GM18870 (cell line): ENCODE measurements around the gene ADARB1.

Source experiments
- ATAC-seq: cut with Tn5 transposase; IDR thresholded peaks from one replicate; pipeline ENCODE4 v1.9.1; 2021; ENCODE audit warnings: moderate library complexity; ENCODE audit not compliant: unreplicated experiment

The ADARB1 gene

DNA sequence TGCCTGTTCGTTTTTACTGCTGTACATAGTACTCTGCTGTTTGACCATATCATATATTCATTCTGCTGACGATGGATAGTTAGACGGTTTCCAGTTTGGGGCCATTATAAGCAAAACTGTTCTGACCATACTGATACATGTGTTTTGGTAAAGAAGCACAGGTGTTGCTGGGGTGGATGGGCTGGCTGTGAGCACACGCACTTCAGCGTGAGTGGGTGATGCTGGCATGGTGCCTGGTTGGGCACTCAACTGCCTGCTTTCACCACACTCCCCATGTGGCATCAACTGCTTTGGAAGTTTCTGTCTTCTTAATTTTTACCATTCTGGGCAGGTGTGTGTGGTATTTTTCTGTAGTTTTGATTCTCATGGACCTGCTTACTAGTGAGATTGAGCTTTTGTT, 37.3 kb downstream of the ADARB1 start:
- ATAC-seq, result no peak

DNA sequence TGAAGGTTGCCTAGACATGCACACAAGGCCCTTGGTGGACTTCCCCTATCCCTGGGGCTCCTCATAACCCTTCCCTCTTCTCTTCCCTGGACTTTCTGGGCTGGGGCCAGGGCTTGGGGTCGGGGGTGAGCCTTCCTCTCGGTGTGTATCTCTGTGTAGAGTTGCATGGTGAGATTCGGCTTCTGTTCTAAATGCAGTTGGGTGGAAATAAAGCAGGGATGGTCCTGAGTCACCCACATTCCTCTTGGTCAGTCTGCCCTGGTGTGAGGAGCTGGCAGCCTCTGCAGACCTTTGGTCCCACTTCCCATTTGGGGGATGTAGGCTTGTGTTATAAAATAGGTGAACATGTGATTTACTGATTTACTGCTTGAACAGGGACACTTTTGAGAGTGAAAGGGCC, 38.0 kb downstream of the ADARB1 start:
- no peak for ATAC-seq

DNA sequence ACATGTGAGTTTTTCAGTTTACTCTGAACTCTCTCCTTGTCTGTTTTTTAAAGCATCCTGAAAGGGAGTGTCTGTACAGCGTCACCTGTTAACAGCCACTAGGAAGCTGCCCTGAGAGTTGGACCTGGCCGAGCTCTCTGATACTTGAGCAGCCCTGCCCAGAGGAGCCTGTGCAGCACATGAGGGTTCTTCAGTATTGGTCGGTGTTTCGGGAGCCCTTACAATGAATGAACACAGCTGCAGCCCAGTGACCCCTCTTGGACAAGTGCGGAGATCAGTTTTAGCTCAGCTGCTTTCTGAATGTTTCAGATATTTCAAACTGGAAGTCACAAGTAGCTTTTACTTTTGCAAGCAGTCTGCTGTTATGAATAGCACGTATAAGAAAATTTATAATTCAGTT, 39.2 kb downstream of the ADARB1 start:
- no peak for ATAC-seq

DNA sequence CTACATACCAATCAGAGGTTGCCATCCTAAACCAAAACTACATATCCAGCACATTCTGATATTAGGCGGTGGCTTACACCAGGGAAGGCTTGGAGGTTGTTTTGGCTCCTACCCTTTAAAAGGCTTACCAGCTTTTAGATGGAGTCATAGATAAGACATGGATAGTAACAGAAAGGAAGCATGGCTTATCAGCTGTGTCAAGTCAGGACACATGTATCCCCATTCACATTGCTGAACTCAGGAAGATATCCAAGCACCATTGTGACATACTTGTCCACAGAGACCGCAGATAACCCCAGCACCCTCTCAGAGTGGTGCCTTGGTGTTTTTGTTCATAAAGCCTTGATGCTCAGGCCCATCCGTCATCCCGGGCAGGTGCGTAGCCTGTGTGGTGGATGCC, 39.7 kb downstream of the ADARB1 start:
- no peak for ATAC-seq

DNA sequence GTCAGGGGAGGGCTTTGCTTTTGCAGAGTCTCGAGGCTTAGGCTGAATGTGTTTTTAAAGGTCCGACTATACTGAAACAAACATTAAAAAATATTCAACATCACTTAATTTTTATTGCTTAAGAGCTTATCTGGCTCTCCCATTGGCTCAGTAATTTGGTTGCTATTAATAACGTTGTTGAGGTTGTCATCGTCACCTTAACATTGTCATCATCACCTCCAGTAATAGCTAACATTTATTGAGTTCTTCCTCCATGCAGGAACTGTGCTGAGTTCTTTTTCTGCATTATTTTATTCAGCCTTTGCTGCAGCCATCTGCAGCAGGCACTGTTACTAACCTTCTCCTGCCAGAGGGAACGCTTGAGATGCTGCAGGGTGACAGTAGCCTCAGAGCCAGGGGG, 40.1 kb downstream of the ADARB1 start:
- ATAC-seq, result no peak

DNA sequence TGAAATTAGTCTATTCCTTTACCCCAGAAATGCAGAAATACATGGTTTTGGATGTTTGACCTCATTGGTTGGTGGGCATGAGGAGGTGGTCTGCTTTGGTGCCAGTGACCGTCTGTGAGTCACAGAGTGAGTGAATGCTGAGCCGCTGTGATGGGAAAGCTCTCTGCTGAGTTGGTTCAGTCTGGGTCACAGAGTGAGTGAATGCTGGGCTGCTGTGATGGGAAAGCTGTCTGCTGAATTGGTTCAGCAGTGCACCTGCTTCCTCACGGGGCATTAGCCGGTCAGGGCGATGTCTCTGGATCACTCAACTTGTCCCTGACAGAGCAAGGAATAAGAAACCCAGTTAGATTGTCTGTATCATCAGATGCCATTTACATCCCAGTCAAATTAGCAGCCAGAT, 40.8 kb downstream of the ADARB1 start:
- ATAC-seq, result no peak

DNA sequence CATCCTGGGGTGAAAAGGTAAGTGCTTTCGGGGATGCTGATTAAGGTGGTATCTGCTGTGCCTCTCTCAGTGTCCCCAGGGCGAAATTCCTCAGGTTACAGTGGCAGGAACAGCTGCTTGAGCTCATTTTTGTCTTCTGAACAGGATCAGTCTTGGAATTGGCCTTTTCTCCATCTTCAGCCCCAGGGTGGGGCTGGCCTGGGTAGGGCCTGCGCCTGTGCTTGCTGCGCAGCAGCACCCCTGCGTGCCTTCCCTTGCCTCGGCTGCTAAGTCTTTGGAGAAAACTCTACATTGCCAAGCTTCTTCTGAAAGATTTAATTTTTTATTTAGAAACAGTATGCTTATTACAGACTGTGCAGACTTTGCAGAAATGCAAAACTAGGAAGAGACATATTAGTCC, 41.7 kb downstream of the ADARB1 start:
- no peak for ATAC-seq

DNA sequence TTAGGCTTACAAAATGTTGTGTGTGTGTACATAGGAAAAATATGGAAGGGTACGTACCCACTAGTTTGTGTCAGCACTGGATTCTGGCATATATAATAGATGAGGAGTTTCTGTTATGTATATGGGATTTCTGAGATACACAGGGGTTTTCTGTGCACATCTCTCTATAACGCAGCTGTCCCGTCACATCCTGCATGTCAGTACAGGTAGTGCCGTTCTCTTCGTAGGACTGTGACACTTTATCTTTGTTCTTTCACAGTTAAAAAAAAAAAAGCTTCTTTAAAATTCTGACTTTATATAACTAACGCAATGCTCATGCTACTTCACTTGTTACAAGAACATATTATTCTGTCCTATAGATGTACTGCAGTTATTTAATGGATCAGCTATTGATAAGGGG, 42.9 kb downstream of the ADARB1 start:
- no peak for ATAC-seq

DNA sequence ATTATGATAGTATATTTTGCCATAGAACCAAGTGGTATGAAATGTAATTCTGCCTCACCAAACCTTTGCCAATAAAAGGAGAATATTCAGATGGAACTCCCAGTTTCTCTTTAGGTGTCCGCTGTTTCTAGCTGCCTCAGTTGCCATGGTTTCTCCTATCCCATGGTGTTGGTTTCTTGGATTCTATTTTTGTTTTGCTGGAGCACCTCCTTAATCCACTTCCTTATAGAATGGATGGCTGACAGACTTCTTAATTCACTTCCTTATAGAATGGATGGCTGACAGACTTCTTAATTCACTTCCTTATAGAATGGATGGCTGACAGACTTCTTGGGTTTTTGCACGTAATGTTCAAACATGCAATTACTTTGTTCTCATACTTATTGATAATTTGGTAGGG, 43.7 kb downstream of the ADARB1 start:
- no peak for ATAC-seq

DNA sequence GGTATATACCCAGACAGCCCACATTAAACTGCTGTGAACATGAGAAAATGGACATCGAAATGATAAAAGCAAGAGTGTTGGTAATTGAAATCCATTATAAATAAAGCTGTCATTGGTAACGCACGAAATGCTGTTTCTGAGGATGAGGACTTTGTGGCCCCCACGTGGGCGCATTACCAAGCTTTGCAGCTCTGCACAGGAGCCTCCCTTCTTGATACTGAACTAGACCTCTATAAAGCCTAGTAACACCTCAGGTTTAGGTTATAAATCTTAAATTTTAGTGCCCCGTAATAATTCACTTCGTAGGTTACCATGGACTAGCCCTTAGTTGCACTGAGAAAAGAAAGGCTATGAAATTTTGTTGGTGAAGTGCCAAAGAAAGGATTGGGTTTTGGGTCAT, 45.4 kb downstream of the ADARB1 start:
- ATAC-seq, result no peak

DNA sequence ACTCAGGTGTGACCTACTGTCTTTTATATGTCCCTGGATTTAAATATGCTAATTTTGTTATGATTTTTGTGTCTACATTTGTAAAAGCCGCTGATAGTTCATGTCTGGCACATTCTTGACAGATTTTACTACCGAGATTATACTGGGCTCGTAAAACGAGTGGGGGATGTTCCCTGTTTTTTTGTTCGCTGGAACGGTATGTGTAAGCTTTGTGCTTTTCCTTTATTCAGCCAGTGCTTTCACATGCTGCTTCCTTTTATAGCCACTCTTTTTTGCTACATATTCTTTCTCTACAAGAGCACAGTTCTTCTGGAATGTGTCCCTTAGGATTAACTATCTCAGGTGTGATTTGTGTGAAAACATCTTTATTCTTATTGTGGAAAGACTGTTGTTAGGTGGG, 46.6 kb downstream of the ADARB1 start:
- no peak for ATAC-seq

DNA sequence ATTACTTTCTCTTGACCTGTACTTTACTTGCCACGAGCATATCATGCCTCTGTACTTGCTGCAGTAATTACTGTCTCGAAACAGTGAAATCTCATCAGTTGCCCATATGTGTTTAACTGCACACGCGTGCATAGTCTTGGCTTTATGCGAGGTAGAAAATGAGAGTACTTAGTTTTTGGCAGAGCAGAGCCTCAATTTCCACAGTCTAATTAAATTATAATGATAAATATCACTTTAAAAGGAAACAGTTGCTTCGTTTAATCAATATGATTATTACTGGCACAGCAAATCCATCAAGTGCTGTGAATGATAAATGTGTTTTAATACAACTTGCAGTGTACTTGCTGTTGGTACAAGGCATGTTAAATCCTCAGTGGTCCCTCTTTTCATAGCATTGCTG, 47.6 kb downstream of the ADARB1 start:
- no peak for ATAC-seq

DNA sequence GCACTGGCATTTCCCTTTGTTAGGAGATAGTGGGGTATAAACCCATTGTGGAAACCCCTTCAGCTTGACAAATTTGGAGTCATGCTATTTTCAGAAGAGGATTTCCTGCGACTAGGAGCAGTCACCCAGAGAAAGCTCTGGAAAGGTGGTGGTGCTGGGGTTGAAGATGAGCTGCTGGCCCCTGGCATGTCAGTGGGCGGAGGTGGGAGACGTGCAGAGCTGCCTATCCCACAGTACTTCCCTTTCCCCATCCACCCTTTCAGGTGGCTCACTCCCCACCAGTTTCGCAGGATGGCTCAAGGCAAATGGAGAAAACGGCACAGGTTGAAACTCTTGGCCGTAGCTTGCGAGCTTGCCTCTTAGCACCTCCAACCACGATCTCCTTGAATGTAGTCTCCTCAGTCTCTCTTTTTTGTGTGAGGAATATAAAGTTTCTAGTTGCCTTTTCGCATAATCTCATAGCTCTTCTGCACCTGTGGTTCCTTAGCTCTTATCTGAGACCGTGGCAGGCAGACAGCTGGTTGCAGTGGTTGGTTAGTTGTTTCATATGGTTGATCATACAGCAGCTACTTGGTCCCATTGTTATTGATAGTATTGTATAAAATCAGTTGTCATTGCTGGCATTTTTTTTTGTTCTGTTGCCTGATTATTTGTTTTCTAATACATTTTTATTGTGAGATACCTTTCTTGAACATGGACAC, 48.2 kb downstream of the ADARB1 start:
- no peak for ATAC-seq

DNA sequence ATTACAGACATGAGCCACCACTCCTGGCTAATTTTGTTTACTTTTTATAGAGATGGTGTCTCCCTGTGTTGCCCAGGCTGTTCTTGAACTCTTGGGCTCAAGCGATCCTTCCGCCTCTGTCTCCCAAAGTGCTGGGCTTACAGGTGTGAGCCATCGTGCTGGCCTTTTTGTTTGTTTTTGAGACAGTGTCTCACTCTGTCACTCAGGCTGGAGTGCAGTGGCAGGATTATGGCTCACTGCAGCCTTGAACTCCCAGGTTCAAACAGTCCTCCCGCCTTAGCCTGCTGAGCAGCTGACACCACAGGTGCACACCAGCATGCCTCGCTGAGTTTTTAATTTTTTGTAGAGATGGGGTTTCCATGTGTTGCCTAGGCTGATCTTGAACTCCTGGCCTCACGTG, 49.1 kb downstream of the ADARB1 start:
- ATAC-seq, result no peak

DNA sequence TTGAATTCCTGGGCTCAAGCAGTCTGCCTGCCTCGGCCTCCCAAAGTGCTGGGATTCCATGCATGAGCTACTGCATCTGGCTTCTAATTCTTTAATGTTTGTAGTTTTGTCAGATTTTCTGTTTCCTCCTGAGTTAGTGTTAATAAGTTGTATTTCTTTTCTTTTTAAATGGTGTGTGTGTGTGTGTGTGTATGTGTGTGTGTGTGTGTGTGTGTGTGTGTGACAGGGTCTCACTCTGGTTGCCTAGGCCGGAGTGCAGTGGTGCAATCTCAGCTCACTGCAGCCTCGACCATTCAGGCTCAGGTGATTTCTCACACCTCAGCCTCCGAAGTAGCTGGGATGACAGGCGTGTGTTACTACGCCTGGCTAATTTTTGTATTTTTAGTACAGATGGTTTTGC, 50.2 kb downstream of the ADARB1 start:
- ATAC-seq, result no peak

DNA sequence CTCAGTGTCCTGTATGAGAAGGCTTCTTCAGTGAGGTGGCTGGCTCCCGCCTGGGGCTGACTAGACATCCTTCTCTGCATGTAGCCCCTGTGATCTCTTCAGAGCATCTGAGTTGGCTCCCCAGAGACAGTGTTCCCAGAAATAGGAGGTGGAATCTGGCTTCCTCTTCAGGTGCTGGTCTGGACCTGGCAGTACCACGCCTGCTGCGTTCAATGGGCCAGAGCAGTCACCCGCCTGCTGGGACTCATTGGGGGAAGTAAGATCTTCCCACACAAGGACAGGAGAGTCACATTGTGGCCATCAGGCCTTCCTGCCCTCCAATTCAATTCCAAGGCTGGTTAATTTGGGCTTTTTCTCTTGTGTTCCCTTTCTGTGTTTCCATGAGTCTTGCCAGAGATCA, 51.0 kb downstream of the ADARB1 start:
- ATAC-seq, result no peak

DNA sequence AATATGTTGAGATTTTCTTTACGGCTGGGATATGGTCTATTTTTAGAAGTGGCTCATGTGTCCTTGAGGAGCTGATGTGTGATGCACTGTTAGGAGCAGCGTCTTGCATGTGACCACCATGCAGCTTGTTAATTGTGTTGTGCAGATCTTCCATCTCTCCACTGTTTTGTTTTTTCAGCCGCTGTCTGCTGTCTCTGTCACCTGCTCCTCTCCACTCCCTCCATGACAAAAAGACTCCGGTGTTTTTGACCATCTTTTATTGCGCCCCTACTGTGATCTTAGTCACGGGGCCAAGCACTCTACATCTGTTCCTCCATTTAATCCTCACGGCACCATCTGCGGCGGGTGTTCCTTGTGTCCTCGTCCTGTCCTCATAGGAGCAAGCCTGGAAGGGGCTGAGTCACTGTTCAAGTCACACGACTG, 51.8 kb downstream of the ADARB1 start:
- no peak for ATAC-seq

DNA sequence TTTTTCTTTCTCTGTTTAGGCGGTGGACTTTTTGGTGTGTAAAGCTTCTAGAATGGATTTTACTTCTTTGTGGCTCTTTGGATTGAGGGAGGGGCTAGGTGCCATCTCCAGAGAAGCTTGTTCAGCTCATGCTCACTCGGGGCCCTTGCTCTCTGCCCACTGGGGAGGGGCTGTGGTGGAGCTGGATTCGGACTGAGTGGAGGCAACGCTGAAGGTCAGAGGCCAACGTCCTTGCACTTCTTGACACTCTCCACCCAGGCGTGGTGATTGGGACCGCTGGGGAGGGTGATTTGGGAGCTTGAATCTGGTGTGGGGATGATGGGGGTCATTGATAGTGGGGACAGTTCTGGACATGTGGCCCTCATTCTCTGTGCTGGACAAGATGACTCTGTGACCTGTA, 52.6 kb downstream of the ADARB1 start:
- no peak for ATAC-seq

DNA sequence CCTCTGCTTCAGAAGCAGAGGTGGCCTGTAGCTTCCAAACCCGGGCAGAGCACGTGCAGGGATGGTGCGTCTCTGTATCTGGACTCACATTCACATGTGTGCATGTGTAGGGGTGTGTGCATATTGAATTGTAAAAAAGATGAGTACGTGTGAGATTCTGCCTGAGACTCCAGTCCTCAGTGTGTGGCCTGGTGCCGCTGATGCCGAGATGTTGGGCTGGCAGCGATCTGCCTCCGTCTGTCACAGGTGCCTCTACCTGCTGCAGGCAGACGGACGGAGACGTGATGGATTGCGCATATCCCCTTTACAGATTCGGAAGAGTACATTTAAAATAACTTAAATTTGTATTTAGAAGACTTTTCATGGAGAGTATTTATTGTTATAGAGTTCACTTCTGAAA, 53.6 kb downstream of the ADARB1 start:
- ATAC-seq, result no peak

DNA sequence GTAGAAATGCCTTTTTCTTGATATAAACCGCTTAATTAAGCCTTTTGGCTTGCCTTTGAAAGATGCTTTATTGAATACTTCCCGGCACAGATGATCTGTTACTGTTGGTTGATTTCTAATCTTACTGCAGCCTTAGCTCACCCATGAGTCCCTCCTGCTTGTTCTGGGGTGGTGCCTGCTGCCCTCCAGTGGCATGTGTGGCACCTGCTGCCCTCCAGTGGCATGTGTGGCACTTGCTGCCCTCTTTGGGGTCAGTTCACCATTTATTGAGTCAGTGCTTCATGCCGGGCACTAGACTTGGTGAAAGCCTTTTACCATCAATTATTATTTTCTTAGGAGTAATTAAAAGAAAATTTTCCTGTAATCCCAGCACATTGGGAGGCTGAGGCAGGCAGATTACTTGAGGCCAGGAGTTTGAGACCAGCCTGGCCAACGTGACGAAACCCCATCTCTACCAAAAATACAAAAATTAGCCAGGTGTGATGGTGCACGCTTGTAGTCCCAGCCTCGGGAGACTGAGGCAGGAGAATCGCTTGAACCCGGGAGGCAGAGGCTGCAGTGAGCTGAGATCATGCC, 54.3 kb downstream of the ADARB1 start:
- no peak for ATAC-seq

DNA sequence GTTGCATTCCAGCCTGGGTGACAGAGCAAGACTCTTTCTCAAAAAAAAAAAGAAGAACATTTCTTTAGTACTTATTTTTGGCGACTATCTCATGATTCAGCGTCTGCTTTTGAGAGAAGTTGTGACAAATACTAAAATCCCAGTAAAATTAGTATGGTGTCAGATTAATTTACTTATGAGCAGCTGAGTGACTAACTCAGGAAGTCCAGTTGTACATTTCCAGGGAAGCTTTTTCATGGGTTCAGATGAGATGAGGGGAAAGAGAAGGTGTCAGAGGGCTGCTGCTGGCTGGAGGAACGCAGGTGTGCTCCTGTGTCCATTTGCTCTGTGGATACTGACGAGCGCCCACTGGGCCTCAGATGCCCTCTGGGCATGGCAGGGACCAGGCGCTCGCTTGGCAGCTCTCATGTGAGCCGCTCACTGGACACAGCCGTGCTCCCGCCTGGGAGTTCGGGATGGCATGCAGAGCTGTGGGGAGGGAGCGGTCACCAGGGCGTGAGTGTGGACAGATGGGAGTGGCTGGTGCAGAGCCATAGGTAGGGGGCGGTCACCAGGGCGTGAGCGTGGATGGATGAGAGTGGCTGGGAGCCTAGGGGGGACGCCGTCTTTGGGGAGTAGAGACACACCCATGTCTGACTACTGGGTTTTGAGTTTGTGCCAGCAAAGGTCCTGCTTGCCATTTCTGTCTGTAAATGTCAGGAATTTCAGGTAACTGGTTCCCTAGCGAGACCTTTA, 55.0 kb downstream of the ADARB1 start:
- no peak for ATAC-seq

DNA sequence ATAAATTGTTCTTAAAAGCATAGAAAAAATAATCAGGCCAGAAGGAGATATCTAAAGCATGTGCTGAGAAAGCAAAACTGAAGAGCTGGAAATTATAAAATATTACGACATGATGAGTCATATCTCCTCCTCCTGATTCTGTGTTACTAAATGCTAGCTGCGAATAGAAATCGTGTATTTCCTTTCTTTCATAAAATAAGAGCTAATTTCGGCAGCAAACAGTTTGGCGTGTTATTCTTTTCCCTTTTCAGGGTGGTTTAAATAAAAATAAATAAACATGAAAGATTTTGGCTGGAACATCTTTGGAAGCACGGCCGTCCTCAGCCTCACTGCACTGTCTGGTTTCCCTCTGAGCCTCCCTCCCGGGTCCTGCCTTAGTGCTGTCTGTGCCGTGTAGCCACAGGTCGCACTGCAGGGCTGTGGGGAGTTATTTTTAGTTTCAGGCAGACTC, 56.0 kb downstream of the ADARB1 start:
- no peak for ATAC-seq
